HL-60 (cell line): ENCODE measurements around the gene AGBL4.

Experiments
- DNase-seq, 2 experiments: peaks; one replicate each; pipeline ENCODE4 v3.0.0-alpha.2; 2010 to 2020; ENCODE audit warnings: low read depth in 1 of 2, low spot score in 1 of 2
- H3K27ac ChIP-seq: fragments of 250-450 bp; sonication (Bioruptor Pico); replicated peaks from 2 replicates; pipeline ENCODE4 v1.5.1; 2020; ENCODE audit warnings: mild to moderate bottlenecking, moderate library complexity
- H3K27me3 ChIP-seq: fragments of 250-450 bp; sonication (Bioruptor Pico); 2 replicates; pipeline ENCODE4 v1.5.1; 2021; ENCODE audit warnings: mild to moderate bottlenecking, moderate library complexity; ENCODE audit not compliant: insufficient read depth, poor library complexity, severe bottlenecking
- H3K4me3 ChIP-seq: replicated peaks from 2 replicates; pipeline ENCODE4 v1.5.1; 2011; ENCODE audit warnings: mild to moderate bottlenecking, control low read depth, low read length; ENCODE audit not compliant: insufficient read depth
- CTCF ChIP-seq: IDR thresholded peaks from one replicate; pipeline ENCODE4 v1.5.1; 2011; ENCODE audit warnings: low read length, control low read depth, inconsistent platforms; ENCODE audit not compliant: insufficient read depth
- GABPA ChIP-seq: IDR thresholded peaks from 2 replicates; pipeline ENCODE4 v1.6.1; 2012; ENCODE audit warnings: low read depth
- POLR2AphosphoS5 ChIP-seq: IDR thresholded peaks from 2 replicates; pipeline ENCODE4 v1.6.1; 2012; ENCODE audit warnings: low read depth
- REST ChIP-seq: IDR thresholded peaks from 2 replicates; pipeline ENCODE4 v1.6.1; 2012; ENCODE audit warnings: low read depth; ENCODE audit not compliant: insufficient replicate concordance
- SPI1 ChIP-seq: IDR thresholded peaks from 2 replicates; pipeline ENCODE4 v1.6.1; 2012; ENCODE audit warnings: low read depth, mild to moderate bottlenecking, borderline replicate concordance

AGBL4 gene

GRCh38 chr1:48775831-48776392 is 1247.8 kb downstream of the AGBL4 start:
- no peak overlapping the region for H3K4me3 ChIP-seq
- H3K27ac ChIP-seq, result no peak overlapping the region
- no peak for TF ChIP-seq GABPA
- no peak for TF ChIP-seq REST
- TF ChIP-seq SPI1, result no peak
- TF ChIP-seq POLR2AphosphoS5, result no peak
- no peak for TF ChIP-seq CTCF
- peaks cover 27% of the 10 kb centered on the region for H3K27me3 ChIP-seq
- DNase-seq, result no peak

DNA sequence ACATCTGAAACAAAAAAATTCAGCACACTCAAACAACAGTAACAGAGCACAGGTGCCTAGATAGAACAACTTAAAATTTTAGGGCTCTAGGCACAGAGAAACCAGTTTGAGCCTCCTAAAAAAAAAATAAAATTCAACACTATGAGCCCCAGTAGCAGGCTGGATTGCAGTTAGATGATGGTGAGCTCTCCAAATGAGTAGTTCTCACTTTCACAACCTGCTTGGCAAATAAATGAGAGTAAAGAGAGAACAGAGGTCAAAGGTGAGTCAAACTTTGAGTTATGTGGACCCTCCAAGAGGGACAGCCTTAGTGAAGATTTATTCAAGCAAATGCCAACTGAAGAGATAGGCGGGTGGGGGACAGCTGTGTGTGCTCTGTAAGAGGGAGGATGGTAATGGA is 1250.6 kb downstream of the AGBL4 start:
- Histone ChIP-seq H3K4me3 (no peak overlapping the region), H3K27me3 (peaks cover 22% of the 10 kb centered on the region), H3K27ac (no peak overlapping the region)
- DNase-seq, result no peak
- TF ChIP-seq POLR2AphosphoS5, result no peak
- TF ChIP-seq REST, result no peak
- TF ChIP-seq GABPA, result no peak
- no peak for TF ChIP-seq SPI1
- TF ChIP-seq CTCF, result no peak

GRCh38 chr1:48772211-48772610 is 1251.5 kb downstream of the AGBL4 start:
- no peak for DNase-seq
- Histone ChIP-seq H3K27ac (no peak overlapping the region), H3K4me3 (no peak overlapping the region), H3K27me3 (peaks cover 13% of the 10 kb centered on the region)
- TF ChIP-seq REST, result no peak
- TF ChIP-seq CTCF, result no peak
